SK-N-SH (cell line): ENCODE data around the gene ATP8B3.

Source experiments
- TF ChIP-seq, protein P1 (sequence below): fragments of 200-600 bp; sonication (generic); IDR thresholded peaks from 2 replicates; pipeline ENCODE4 v1.6.1; 2017; ENCODE audit warnings: antibody characterized with exemption, mild to moderate bottlenecking, moderate library complexity
- TF ChIP-seq, protein P2 (sequence below): IDR thresholded peaks from 2 replicates; pipeline ENCODE4 v1.4.0; 2012; ENCODE audit warnings: low read depth
- TF ChIP-seq, protein P3 (sequence below): fragments of 150-350 bp; IDR thresholded peaks from 2 replicates; pipeline ENCODE4 v1.6.1; 2016; ENCODE audit warnings: mild to moderate bottlenecking, low read depth, low read length

DNA sequence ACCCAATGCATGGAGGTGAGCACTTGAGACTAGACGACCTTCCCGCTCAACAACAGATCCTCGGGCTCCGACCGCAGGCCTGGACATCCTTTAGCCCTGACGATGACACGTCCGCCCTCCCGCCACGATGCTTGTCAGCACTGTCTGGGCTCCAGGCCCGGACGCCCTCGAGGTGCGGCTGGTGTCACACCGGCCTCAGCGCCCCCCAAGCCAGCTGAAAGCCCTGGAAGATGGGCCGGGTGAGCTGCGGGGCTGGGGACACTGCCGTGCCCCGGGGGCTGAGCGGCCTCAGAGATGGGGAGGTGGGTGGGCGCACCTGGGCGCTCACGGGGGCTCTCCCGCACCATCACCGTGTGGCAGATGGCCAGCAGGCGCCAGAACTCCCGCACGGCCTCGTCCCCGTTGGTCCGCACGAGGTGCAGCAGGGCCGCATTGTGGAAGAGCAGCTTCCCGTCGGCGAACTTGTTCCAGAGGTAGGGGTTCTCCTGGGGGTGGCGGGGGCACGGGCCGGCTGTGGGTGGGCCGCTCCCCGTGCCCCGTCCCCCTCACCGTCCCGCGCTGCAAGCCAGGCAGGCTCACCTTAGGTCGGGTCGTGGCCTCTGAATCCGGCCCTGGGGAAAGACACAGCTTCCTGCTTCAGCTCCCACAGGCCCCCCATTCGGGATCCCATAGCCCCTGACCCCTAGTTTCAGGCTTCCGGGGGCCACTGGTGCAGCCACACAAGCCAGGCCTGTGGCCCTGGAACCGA lies 15.5 kb downstream of the ATP8B3 start:
- TF ChIP-seq, protein P1, sequence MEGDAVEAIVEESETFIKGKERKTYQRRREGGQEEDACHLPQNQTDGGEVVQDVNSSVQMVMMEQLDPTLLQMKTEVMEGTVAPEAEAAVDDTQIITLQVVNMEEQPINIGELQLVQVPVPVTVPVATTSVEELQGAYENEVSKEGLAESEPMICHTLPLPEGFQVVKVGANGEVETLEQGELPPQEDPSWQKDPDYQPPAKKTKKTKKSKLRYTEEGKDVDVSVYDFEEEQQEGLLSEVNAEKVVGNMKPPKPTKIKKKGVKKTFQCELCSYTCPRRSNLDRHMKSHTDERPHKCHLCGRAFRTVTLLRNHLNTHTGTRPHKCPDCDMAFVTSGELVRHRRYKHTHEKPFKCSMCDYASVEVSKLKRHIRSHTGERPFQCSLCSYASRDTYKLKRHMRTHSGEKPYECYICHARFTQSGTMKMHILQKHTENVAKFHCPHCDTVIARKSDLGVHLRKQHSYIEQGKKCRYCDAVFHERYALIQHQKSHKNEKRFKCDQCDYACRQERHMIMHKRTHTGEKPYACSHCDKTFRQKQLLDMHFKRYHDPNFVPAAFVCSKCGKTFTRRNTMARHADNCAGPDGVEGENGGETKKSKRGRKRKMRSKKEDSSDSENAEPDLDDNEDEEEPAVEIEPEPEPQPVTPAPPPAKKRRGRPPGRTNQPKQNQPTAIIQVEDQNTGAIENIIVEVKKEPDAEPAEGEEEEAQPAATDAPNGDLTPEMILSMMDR: no peak
- TF ChIP-seq, protein P2, sequence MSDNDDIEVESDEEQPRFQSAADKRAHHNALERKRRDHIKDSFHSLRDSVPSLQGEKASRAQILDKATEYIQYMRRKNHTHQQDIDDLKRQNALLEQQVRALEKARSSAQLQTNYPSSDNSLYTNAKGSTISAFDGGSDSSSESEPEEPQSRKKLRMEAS: 0 out of 2 replicates have a peak, but pooled peaks have one; percentile 9
- TF ChIP-seq, protein P3, sequence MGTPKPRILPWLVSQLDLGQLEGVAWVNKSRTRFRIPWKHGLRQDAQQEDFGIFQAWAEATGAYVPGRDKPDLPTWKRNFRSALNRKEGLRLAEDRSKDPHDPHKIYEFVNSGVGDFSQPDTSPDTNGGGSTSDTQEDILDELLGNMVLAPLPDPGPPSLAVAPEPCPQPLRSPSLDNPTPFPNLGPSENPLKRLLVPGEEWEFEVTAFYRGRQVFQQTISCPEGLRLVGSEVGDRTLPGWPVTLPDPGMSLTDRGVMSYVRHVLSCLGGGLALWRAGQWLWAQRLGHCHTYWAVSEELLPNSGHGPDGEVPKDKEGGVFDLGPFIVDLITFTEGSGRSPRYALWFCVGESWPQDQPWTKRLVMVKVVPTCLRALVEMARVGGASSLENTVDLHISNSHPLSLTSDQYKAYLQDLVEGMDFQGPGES: no peak
